HG02623 (cell line): ENCODE results near the gene PSMB2.

Experiments used
- ATAC-seq: cut with Tn5 transposase; IDR thresholded peaks from one replicate; pipeline ENCODE4 v1.9.1; 2021; ENCODE audit warnings: moderate library complexity; ENCODE audit not compliant: unreplicated experiment

Gene PSMB2

GRCh38 chr1:35644204-35644603, 2.9 kb upstream of the PSMB2 start:
- no peak for ATAC-seq

GRCh38 chr1:35642471-35642955, 1.2 kb upstream of the PSMB2 start:
- ATAC-seq, result no peak

- ATAC-seq, result no peak
These were observed 720 bp downstream of the PSMB2 start for GRCh38 chr1:35640380-35641232.

GRCh38 chr1:35637401-35637809, 3.9 kb downstream of the PSMB2 start:
- ATAC-seq, result no peak

- ATAC-seq, result no peak
These were observed 7.8 kb downstream of the PSMB2 start for GRCh38 chr1:35633547-35633946.

- ATAC-seq, result no peak
These were observed 9.9 kb downstream of the PSMB2 start for GRCh38 chr1:35631396-35631795.

- no peak for ATAC-seq
These were observed 12.3 kb downstream of the PSMB2 start for GRCh38 chr1:35629051-35629450.

GRCh38 chr1:35623832-35624231, 17.5 kb downstream of the PSMB2 start:
- ATAC-seq, result no peak

GRCh38 chr1:35622510-35623178, 18.7 kb downstream of the PSMB2 start:
- no peak for ATAC-seq

- no peak for ATAC-seq
These were observed 21.8 kb downstream of the PSMB2 start for GRCh38 chr1:35619237-35620121.

- no peak for ATAC-seq
These were observed 25.9 kb downstream of the PSMB2 start for GRCh38 chr1:35615440-35615839.

- no peak for ATAC-seq
These were observed 29.7 kb downstream of the PSMB2 start for GRCh38 chr1:35611655-35612054.

GRCh38 chr1:35605867-35606182, 35.5 kb downstream of the PSMB2 start:
- ATAC-seq, result no peak

GRCh38 chr1:35605071-35605866, 36.1 kb downstream of the PSMB2 start:
- ATAC-seq, result no peak

- no peak for ATAC-seq
These were observed 37.4 kb downstream of the PSMB2 start for GRCh38 chr1:35603941-35604340.

GRCh38 chr1:35603468-35603867, 37.9 kb downstream of the PSMB2 start:
- ATAC-seq, result no peak

GRCh38 chr1:35600593-35600992, 40.7 kb downstream of the PSMB2 start:
- no peak for ATAC-seq

- no peak for ATAC-seq
These were observed 41.9 kb downstream of the PSMB2 start for GRCh38 chr1:35599411-35599810.

GRCh38 chr1:35598895-35599294, 42.4 kb downstream of the PSMB2 start:
- no peak for ATAC-seq

- no peak for ATAC-seq
These were observed 43.5 kb downstream of the PSMB2 start for GRCh38 chr1:35597870-35598269.

GRCh38 chr1:35595684-35596083, 45.6 kb downstream of the PSMB2 start:
- ATAC-seq, result no peak
